Thyroid gland (tissue), 4 donors: Measurements from ENCODE around the gene DIP2C. TPM values are rescaled to one million over a fixed set of nuclear protein-coding genes. Genes with fewer than 3 reads are reported as not detected.

Experiments
- DNase-seq, 2 donors: peaks; one replicate each; pipeline ENCODE4 v3.0.0-alpha.2; 2019
- H3K27ac ChIP-seq, 3 donors: fragments of 200-600 bp; sonication (generic); 1 replicate in 2 of 3; 2 replicates in 1 of 3; pipeline ENCODE4 v1.5.1; 2016 to 2019; ENCODE audit warnings: mild to moderate bottlenecking in 1 of 3, moderate library complexity in 1 of 3
- H3K27me3 ChIP-seq: fragments of 200-600 bp; sonication (generic); one replicate; pipeline ENCODE4 v1.5.1; 2019
- H3K36me3 ChIP-seq, 2 donors: fragments of 200-600 bp; sonication (generic); one replicate each; pipeline ENCODE4 v1.5.1; 2016 to 2019
- H3K4me1 ChIP-seq, 2 donors: fragments of 200-600 bp; sonication (generic); one replicate each; pipeline ENCODE4 v1.5.1; 2017 to 2019
- H3K4me3 ChIP-seq, 3 donors: fragments of 200-600 bp; sonication (generic); replicated peaks in 1 of 3; 1 replicate in 2 of 3; 2 replicates in 1 of 3; pipeline ENCODE4 v1.5.1; 2016; ENCODE audit warnings: mild to moderate bottlenecking in 1 of 3
- H3K9me3 ChIP-seq: fragments of 200-600 bp; sonication (generic); one replicate; pipeline ENCODE4 v1.5.1; 2017
- POLR2A ChIP-seq, 2 donors: fragments of 450-650 bp; IDR thresholded peaks; one replicate each; pipeline ENCODE4 v1.6.1; 2017; ENCODE audit warnings: antibody characterized with exemption in 2 of 2, mild to moderate bottlenecking in 2 of 2, moderate library complexity in 1 of 2
- WGBS, 2 donors: methylation state at CpG; one replicate each; pipeline ENCODE4 v1.1.5; 2017; 5-methylcytosine and 5-hydroxymethylcytosine counted together
- intact Hi-C: fragments of 100-400 bp; cut with DNase I; formaldehyde crosslinking; loops from one replicate; pipeline ENCODE4 v1.15.1; 2023
- total RNA-seq, 4 donors: library from RNA; depleted of rRNA; stranded (reverse); fragments of >200 nt; gene quantifications; one replicate each; pipeline ENCODE4 v1.2.3, GENCODE V29; 2016
- TF ChIP-seq, protein P1 (sequence below), 6 experiments: fragments of 200-600 bp in 3 of 6; fragments of 450-650 bp in 3 of 6; sonication (generic) in 3 of 6; IDR thresholded peaks; one replicate each; pipeline ENCODE4 v1.5.1; 2016 to 2019; ENCODE audit warnings: antibody characterized with exemption in 6 of 6, mild to moderate bottlenecking in 2 of 6, inconsistent platforms in 1 of 6, moderate library complexity in 1 of 6

The DIP2C gene
- total RNA-seq, 4 donors from 2014 or later: 11.4 to 14.6 (median 12.3) TPM

DNA sequence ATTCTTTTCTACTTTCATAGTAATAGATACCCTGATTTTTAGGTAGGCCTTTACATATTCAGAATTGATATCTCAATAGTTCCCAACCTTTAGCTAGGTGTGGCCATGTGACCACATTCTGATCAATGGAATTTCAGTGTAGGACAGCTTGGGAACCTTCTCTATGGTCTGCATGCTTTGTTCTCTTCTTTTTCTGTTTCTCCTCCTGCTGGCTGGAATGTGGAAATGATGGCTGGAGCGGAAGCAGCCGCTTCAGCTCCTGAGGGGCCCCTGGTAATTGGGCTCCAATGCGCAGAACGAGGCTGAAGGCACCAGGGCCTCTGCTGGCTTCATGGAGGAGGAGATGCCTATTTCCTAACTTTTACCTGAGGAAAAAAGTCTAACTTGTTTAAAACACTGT, 401.7 kb downstream of the DIP2C start:
- intact Hi-C loops: no loop called here
- Histone ChIP-seq H3K27ac (no peak overlapping the region), H3K4me3 (no peak overlapping the region), H3K4me1 (no peaks in the 10 kb centered on the region), H3K36me3 (peaks cover 2 to 4% of the 10 kb centered on the region in 2 donors), H3K9me3 (no peaks in the 10 kb centered on the region), H3K27me3 (no peaks in the 10 kb centered on the region)
- DNase-seq: no peak
- 96 to 98% methylated on average over 4 of the region's 4 CpGs for WGBS, 2 donors
- no peak for TF ChIP-seq POLR2A (IDR thresholded peaks at IDR 0.05)
- TF ChIP-seq, protein P1, sequence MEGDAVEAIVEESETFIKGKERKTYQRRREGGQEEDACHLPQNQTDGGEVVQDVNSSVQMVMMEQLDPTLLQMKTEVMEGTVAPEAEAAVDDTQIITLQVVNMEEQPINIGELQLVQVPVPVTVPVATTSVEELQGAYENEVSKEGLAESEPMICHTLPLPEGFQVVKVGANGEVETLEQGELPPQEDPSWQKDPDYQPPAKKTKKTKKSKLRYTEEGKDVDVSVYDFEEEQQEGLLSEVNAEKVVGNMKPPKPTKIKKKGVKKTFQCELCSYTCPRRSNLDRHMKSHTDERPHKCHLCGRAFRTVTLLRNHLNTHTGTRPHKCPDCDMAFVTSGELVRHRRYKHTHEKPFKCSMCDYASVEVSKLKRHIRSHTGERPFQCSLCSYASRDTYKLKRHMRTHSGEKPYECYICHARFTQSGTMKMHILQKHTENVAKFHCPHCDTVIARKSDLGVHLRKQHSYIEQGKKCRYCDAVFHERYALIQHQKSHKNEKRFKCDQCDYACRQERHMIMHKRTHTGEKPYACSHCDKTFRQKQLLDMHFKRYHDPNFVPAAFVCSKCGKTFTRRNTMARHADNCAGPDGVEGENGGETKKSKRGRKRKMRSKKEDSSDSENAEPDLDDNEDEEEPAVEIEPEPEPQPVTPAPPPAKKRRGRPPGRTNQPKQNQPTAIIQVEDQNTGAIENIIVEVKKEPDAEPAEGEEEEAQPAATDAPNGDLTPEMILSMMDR (IDR thresholded peaks at IDR 0.05): no peak

DNA sequence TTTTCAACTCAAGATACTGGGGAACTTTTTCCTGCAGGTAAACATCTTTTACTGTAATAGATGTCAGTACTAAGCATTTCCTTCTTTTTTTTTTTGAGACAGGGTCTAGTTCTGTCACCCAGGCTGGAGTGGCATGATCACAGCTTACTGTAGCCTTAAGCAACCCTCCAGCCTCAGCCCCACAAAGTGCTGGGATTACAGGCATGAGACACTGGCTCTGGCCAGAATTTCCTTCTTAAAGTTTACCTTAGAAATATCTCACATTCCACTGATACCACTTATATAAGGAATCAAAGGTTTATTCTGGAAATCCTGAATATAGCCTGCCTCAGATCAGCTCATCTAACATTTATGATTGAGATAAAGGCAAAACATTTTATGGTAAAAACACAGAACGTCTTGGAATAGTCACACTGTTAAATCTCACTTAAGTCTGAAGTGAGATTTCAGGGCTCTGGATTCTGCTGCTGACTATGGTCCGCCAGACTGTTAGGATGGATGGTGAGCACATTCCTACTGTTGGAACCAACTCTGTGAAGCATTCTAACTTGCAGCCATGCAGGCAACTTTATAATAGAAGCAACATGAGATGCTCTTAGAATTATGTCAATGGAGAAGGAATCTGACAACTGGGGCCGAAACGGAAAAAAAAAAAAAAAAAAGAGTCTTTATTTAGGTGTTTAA, 402.3 kb downstream of the DIP2C start:
- no peak overlapping the region for H3K27ac ChIP-seq

DNA sequence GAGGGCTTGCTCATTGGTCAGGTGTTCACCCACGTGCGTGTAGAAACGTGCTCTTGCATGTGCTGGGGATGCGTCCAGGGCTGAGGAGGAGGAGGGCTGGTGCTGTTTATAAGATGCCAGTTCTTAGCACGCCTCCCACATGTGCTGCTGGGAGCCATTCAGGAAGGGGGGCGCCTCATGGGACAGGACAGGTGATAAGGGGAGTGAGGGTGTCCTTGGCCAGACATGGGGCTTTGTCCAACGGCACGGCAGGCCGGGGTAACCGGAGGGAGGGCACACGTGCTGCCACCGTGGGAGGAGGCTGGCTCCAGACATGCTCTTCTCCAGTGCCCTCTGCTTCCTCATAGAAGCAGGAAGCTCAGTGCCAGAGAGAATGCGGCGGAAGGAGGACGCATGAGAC, 404.3 kb downstream of the DIP2C start:
- no peaks in the 10 kb centered on the region for H3K27me3 ChIP-seq
- DNase-seq: no peak
- intact Hi-C loops: no loop called here
- H3K36me3 ChIP-seq: peaks cover 6 to 10% of the 10 kb centered on the region in 2 donors
- TF ChIP-seq, protein P1 (IDR thresholded peaks at IDR 0.05): no peak
- TF ChIP-seq POLR2A (IDR thresholded peaks at IDR 0.05): no peak
- WGBS, 2 donors: 88 to 91% methylated on average over 15 of the region's 15 CpGs
- no peaks in the 10 kb centered on the region for H3K9me3 ChIP-seq
- H3K27ac ChIP-seq: no peak overlapping the region
- no peak overlapping the region for H3K4me3 ChIP-seq
- no peaks in the 10 kb centered on the region for H3K4me1 ChIP-seq

More for the DNA sequence above, 402.3 kb downstream of the DIP2C start:
- WGBS, 2 donors: 88 to 89% methylated on average over 4 of the region's 4 CpGs
- DNase-seq: no peak
- no peaks in the 10 kb centered on the region for H3K27me3 ChIP-seq
- H3K9me3 ChIP-seq: no peaks in the 10 kb centered on the region
- no peak overlapping the region for H3K4me3 ChIP-seq
- TF ChIP-seq, protein P1 (IDR thresholded peaks at IDR 0.05): no peak
- no peak for TF ChIP-seq POLR2A (IDR thresholded peaks at IDR 0.05)
- intact Hi-C loops: no loop called here
- H3K4me1 ChIP-seq: no peaks in the 10 kb centered on the region
- peaks cover 6% of the 10 kb centered on the region in 2 donors for H3K36me3 ChIP-seq

DNA sequence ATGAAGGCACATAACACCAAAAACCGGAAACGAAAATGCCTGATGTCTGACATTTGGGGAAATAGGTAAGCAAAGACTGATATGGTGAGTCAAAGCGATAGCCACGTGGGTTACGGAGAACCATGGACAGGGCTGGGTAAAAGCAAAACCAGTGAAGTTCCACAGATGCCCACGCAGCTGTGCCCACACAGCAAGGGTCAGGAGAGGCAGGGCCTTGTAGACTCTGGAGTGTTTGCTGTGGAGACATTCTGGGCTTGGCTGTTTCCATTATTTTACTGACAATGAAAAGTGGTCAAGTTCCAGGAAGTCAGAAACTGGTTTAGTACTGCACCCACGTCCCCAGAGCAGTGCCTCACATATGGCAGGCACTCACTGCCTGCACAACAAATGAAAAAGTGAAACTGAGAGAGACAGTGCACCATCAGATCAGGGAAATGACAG, 405.5 kb downstream of the DIP2C start:
- H3K9me3 ChIP-seq: no peaks in the 10 kb centered on the region
- no peaks in the 10 kb centered on the region for H3K27me3 ChIP-seq
- 90 to 95% methylated on average over 7 of the region's 7 CpGs for WGBS, 2 donors
- H3K4me3 ChIP-seq: no peak overlapping the region
- no peak overlapping the region for H3K27ac ChIP-seq
- no peak for DNase-seq
- intact Hi-C loops: no loop called here
- TF ChIP-seq, protein P1 (IDR thresholded peaks at IDR 0.05): no peak
- no peak for TF ChIP-seq POLR2A (IDR thresholded peaks at IDR 0.05)
- peaks cover 6 to 14% of the 10 kb centered on the region in 2 donors for H3K36me3 ChIP-seq
- H3K4me1 ChIP-seq: no peaks in the 10 kb centered on the region

DNA sequence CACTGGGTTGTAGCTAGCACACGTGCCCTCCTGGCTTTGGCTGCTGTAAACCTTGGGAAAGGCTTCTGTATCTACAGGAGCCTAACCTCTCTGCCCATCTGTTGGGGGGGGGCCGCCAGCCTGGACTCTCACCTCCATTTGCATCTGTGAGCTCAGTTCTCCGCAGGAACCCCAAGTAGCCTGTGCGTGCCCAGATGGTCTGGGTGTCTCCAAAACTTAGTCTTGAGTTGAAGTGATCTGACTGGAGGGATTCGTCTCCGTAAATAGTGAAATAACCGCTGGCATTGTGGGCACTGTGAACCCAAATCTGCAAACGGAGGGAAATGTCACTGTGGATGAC, 406.4 kb downstream of the DIP2C start:
- Histone ChIP-seq H3K27ac (no peak overlapping the region), H3K9me3 (no peaks in the 10 kb centered on the region), H3K36me3 (peaks cover 6 to 14% of the 10 kb centered on the region in 2 donors), H3K4me3 (no peak overlapping the region), H3K4me1 (no peaks in the 10 kb centered on the region), H3K27me3 (no peaks in the 10 kb centered on the region)
- intact Hi-C loops: no loop called here
- WGBS, 2 donors: 92 to 96% methylated on average over 8 of the region's 8 CpGs
- TF ChIP-seq POLR2A (IDR thresholded peaks at IDR 0.05): no peak
- TF ChIP-seq, protein P1 (IDR thresholded peaks at IDR 0.05): no peak
- DNase-seq: no peak
